Activated CD4-positive, alpha-beta memory T cell treated with anti-CD3 and anti-CD28 coated beads, Interleukin-2, amount 10 ng/mL, durations not matched to agents 7 days and 5 days (primary cell): ENCODE results near the gene SDK1. TPM values are rescaled to one million over a fixed set of nuclear protein-coding genes. Genes with fewer than 3 reads are reported as not detected.

Source experiments
- CTCF ChIA-PET: fragments of 350-600 bp; sonication (Branson Sonifier 250); formaldehyde crosslinking; loops from one replicate; lab custom pipeline; 2021; ENCODE audit warnings: antibody characterized with exemption, inconsistent platforms; lab: Charles Lee
- POLR2A ChIA-PET: fragments of 350-600 bp; sonication (Branson Sonifier 250); formaldehyde crosslinking; loops from one replicate; lab custom pipeline; 2021; ENCODE audit warnings: antibody characterized with exemption; lab: Charles Lee
- DNase-seq: peaks from one replicate; pipeline ENCODE4 v3.0.0-alpha.2; 2020
- H3K27ac Mint-ChIP-seq: one replicate; pipeline ENCODE4 v1.8.0; 2021; ENCODE audit warnings: mild to moderate bottlenecking, mixed read lengths
- H3K27me3 Mint-ChIP-seq: one replicate; pipeline ENCODE4 v1.8.0; 2021; ENCODE audit warnings: mixed read lengths
- H3K36me3 Mint-ChIP-seq: one replicate; pipeline ENCODE4 v1.8.0; 2021; ENCODE audit warnings: low read depth, mixed read lengths
- H3K4me1 Mint-ChIP-seq: one replicate; pipeline ENCODE4 v1.8.0; 2021; ENCODE audit warnings: mixed read lengths
- H3K4me3 Mint-ChIP-seq: one replicate; pipeline ENCODE4 v1.8.0; 2021; ENCODE audit warnings: mild to moderate bottlenecking, mixed read lengths
- H3K9me3 Mint-ChIP-seq: one replicate; pipeline ENCODE4 v1.8.0; 2021; ENCODE audit warnings: mixed read lengths
- total RNA-seq, 2 experiments: library from RNA; stranded (reverse); gene quantifications; one replicate each; pipeline ENCODE4 v1.2.3, GENCODE V29; 2021

SDK1 gene
- total RNA-seq, 2 experiments from 2014 or later = 0.03 to 0.05 TPM

GRCh38 chr7:4151524-4151923 is 850.5 kb downstream of the SDK1 start:
- Mint-ChIP-seq H3K9me3 (no peaks in the 10 kb centered on the region), H3K4me3 (no peak overlapping the region), H3K36me3 (no peaks in the 10 kb centered on the region), H3K4me1 (no peaks in the 10 kb centered on the region), H3K27ac (no peak overlapping the region), H3K27me3 (no peaks in the 10 kb centered on the region)
- POLR2A ChIA-PET = no interaction called here
- no peak for DNase-seq
- CTCF ChIA-PET = no interaction called here

- Mint-ChIP-seq H3K4me1 (no peaks in the 10 kb centered on the region), H3K4me3 (no peak overlapping the region), H3K27ac (no peak overlapping the region), H3K36me3 (no peaks in the 10 kb centered on the region), H3K9me3 (no peaks in the 10 kb centered on the region), H3K27me3 (no peaks in the 10 kb centered on the region)
- ChIA-PET POLR2A (no interaction called here), CTCF (no interaction called here)
- DNase-seq = no peak
Observed at GRCh38 chr7:4151926-4152549, 851.0 kb downstream of the SDK1 start.

- H3K27me3 Mint-ChIP-seq = no peaks in the 10 kb centered on the region
- no peaks in the 10 kb centered on the region for H3K4me1 Mint-ChIP-seq
- no peak for DNase-seq
- CTCF ChIA-PET = no interaction called here
- no peaks in the 10 kb centered on the region for H3K9me3 Mint-ChIP-seq
- H3K27ac Mint-ChIP-seq = no peak overlapping the region
- POLR2A ChIA-PET = no interaction called here
- H3K4me3 Mint-ChIP-seq = no peak overlapping the region
- no peaks in the 10 kb centered on the region for H3K36me3 Mint-ChIP-seq
Observed at GRCh38 chr7:4154882-4155535, 854.0 kb downstream of the SDK1 start.

GRCh38 chr7:4156190-4156589 is 855.1 kb downstream of the SDK1 start:
- ChIA-PET CTCF (no interaction called here), POLR2A (no interaction called here)
- Mint-ChIP-seq H3K36me3 (no peaks in the 10 kb centered on the region), H3K4me3 (no peak overlapping the region), H3K27ac (no peak overlapping the region), H3K9me3 (no peaks in the 10 kb centered on the region), H3K27me3 (no peaks in the 10 kb centered on the region), H3K4me1 (no peaks in the 10 kb centered on the region)
- DNase-seq = no peak

GRCh38 chr7:4157651-4158050 is 856.6 kb downstream of the SDK1 start:
- H3K36me3 Mint-ChIP-seq = no peaks in the 10 kb centered on the region
- no peak for DNase-seq
- POLR2A ChIA-PET = no interaction called here
- H3K4me1 Mint-ChIP-seq = no peaks in the 10 kb centered on the region
- H3K27me3 Mint-ChIP-seq = no peaks in the 10 kb centered on the region
- H3K27ac Mint-ChIP-seq = no peak overlapping the region
- H3K9me3 Mint-ChIP-seq = no peaks in the 10 kb centered on the region
- no peak overlapping the region for H3K4me3 Mint-ChIP-seq
- CTCF ChIA-PET = no interaction called here

GRCh38 chr7:4158441-4159153 is 857.5 kb downstream of the SDK1 start:
- no peak overlapping the region for H3K27ac Mint-ChIP-seq
- CTCF ChIA-PET = no interaction called here
- no peaks in the 10 kb centered on the region for H3K4me1 Mint-ChIP-seq
- no peaks in the 10 kb centered on the region for H3K27me3 Mint-ChIP-seq
- DNase-seq = no peak
- no peaks in the 10 kb centered on the region for H3K36me3 Mint-ChIP-seq
- POLR2A ChIA-PET = no interaction called here
- H3K9me3 Mint-ChIP-seq = no peaks in the 10 kb centered on the region
- H3K4me3 Mint-ChIP-seq = no peak overlapping the region

- Mint-ChIP-seq H3K9me3 (no peaks in the 10 kb centered on the region), H3K36me3 (no peaks in the 10 kb centered on the region), H3K4me1 (no peaks in the 10 kb centered on the region), H3K27ac (no peak overlapping the region), H3K27me3 (no peaks in the 10 kb centered on the region), H3K4me3 (no peak overlapping the region)
- no peak for DNase-seq
- ChIA-PET CTCF (no interaction called here), POLR2A (no interaction called here)
Observed at GRCh38 chr7:4159154-4159501, 858.1 kb downstream of the SDK1 start.

GRCh38 chr7:4159761-4160554 is 858.9 kb downstream of the SDK1 start:
- ChIA-PET CTCF (no interaction called here), POLR2A (no interaction called here)
- Mint-ChIP-seq H3K27me3 (no peaks in the 10 kb centered on the region), H3K9me3 (no peaks in the 10 kb centered on the region), H3K27ac (no peak overlapping the region), H3K4me3 (no peak overlapping the region), H3K36me3 (no peaks in the 10 kb centered on the region), H3K4me1 (no peaks in the 10 kb centered on the region)
- no peak for DNase-seq

DNA sequence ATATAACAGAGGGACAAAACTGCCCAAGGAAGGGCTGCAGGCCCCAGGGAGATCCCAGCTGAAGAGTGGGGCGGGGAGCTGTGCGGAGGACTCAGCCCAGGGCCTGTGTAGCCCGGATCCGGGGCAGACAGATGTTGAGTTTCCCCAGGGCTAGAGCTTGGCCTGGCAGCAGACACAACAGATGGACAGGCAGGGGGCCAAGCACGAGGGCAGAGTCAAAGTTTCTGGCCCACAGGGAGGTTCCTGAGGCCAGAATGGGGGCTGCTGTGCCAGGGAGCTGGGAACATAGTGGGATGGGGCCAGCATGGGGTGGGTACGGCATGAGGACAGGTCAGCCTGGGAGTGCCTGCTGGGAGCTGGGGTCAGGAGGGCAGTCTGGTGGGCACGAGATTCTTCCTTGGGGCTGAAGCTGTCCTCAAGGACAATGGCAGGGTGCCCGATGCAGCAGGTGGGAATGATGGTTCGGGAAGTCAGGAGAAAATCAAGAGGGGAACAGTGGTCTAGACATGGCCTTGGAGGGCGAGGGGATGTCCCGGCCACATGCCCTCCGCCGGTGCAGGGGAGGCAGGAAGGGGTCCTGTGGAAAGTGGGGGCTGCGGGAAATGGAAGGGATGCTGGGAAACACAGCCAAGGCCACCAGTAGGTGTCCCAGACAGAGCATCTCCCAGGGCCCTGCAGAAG is 862.0 kb downstream of the SDK1 start:
- POLR2A ChIA-PET = no interaction called here
- Mint-ChIP-seq H3K4me3 (no peak overlapping the region), H3K9me3 (no peaks in the 10 kb centered on the region), H3K36me3 (no peaks in the 10 kb centered on the region), H3K4me1 (no peaks in the 10 kb centered on the region), H3K27ac (no peak overlapping the region), H3K27me3 (no peaks in the 10 kb centered on the region)
- DNase-seq = no peak
- CTCF ChIA-PET = no interaction called here

DNA sequence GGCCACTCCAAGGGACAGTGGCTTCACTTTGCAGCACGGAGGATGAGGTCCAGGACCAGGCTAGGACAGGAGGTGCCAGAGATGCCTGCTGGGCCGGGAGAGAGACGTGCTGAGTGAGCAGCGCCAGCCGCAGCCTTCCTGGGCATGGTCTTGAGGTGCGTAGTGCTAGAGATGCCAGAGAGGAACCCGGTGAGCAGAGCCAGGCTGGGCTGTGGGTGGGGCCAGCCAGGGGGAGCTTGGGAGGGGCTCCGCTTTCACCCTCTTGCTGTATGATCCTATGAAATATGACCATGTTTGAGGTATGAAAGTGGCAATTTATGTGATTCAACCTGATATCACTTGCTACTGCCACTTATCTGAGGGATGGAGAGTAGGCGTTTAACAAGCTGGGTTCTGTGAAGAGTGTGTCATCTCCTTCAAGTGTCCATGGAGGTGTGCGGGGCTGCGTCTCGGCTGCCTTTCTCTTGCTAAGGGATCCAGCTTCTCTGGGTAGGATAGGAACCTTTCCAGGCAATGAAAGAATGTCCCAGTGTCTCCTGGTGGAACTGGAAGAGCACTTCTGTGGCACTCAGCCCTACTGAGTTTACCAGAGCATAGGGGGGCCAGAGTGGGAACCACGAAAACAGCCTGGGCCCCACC is 862.6 kb downstream of the SDK1 start:
- ChIA-PET POLR2A (no interaction called here), CTCF (interaction anchor here (0.6 kb wide), 1 partner anchor 20 kb away, joined by 4 read pairs; no protein-coding TSS in a partner anchor)
- H3K4me1 Mint-ChIP-seq = no peaks in the 10 kb centered on the region
- no peaks in the 10 kb centered on the region for H3K27me3 Mint-ChIP-seq
- no peak overlapping the region for H3K27ac Mint-ChIP-seq
- no peak for DNase-seq
- H3K9me3 Mint-ChIP-seq = no peaks in the 10 kb centered on the region
- H3K4me3 Mint-ChIP-seq = no peak overlapping the region
- H3K36me3 Mint-ChIP-seq = no peaks in the 10 kb centered on the region

DNA sequence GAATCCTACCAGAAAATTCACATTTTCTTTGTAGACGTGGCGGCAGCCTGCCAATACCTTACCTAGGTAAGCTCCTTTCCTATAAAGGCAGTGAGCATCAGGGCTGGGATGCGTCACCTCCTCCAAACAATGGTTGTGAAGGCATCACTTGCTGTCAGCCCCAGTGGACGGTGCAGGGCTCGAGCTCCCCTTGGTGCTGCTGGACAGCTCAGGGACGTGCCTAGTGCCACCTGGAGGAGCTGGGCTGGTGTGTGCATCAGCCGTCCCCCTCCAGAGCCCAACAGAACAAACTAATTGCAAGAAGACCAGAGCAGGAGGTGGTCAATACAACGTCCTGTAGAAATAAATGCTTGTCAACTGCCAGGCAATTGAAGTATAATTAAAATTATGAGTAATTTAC is 863.5 kb downstream of the SDK1 start:
- ChIA-PET CTCF (no interaction called here), POLR2A (no interaction called here)
- Mint-ChIP-seq H3K9me3 (no peaks in the 10 kb centered on the region), H3K4me1 (no peaks in the 10 kb centered on the region), H3K27me3 (no peaks in the 10 kb centered on the region), H3K36me3 (no peaks in the 10 kb centered on the region), H3K4me3 (no peak overlapping the region), H3K27ac (no peak overlapping the region)
- DNase-seq = no peak

DNA sequence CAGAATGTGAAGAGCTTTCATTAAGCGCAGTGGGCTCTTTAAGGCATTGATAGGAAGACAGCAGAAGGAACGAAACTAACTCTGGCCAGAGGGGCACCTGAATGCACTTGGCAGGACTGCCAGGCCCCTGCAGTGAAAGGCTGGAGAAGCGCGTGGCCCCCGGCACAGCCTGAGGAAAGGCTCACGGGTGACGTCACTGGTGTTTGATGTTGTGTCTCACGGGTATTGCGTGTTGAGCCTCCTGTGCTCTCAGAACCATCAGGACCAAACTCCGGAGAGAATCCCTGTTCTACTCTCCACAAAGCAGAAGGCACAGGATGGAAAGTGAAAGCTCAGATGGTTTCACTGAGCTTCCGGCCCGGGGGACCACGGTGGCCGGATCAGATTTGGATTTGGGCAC is 865.3 kb downstream of the SDK1 start:
- CTCF ChIA-PET = no interaction called here
- H3K36me3 Mint-ChIP-seq = no peaks in the 10 kb centered on the region
- H3K4me1 Mint-ChIP-seq = no peaks in the 10 kb centered on the region

More for the DNA sequence above, 865.3 kb downstream of the SDK1 start:
- POLR2A ChIA-PET = no interaction called here
- Mint-ChIP-seq H3K9me3 (no peaks in the 10 kb centered on the region), H3K4me3 (no peak overlapping the region), H3K27ac (no peak overlapping the region), H3K27me3 (no peaks in the 10 kb centered on the region)
- DNase-seq = no peak
